ENCODE results near the gene CST11.
"Not testable (repeated sequence)": the region's sequence is repeated elsewhere in the genome, so short reads cannot be mapped to it uniquely, and the experiment has no call there.

Gene CST11

DNA sequence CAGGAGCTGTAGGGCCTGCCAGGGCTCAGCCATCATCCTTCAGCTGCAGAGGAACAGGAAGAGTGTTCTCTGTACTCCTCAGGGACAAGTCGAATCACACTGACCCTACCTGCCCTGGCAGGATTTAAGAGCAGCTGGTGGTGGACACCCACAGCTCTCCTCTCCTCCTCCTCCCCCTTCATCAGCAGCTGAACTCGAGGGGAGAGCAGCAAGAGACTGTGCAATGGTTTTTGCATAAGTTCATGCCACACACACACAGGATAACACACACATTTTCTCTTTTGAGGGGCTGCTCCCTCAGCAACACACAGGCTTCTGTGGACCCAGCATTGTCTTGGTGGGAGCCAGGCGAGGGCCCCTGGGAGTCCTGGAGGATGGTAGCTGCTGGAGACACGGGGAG is at the start of gene CST11:
TSS of gene CST11 (minus strand) at position 101 of the 400 bp plus-strand sequence. CDS start at position 36, 65 bp downstream.
- DNase-seq (ENCODE audit: insufficient read length, low spot score): no peak
- FAIRE-seq: no peak

DNA sequence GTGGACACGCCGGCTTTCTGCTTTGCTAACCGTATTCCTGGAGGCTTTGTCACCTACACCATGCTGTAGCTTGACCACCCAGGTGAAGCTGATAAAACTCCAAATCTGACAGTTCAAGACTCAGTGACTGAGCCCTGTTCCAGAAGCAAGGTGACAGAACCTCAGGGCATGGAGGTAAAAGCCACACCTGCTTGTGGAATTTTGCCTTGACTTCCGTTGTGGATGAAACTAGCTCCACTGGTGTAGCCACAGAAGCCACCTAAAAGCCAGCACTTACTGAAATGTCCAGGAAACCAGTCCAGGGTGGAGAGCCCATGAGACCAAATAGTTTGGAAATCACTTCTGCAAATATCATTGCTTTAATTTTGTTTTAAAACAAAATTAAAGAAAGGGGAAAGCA is 49.2 kb upstream of the CST11 start:
- no peak for DNase-seq (ENCODE audit: insufficient read length, low spot score)
- FAIRE-seq: no peak

DNA sequence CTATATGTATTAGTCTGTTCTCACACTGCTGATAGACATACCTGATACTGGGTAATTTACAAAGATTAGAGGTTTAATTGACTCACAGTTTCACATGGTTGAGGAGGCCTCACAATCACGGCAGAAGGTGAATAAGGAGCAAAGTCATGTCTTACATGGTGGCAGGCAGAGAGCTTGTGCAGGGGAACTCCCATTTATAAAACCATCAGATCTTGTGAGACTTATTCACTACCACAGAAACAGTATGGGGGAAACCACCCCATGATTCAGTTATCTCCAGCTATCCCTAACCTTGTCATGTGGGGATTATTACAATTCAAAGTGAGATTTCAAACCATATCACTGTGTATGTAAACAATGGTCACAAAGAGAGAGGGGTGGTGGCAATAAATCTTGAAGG is 44.9 kb upstream of the CST11 start:
- no peak for FAIRE-seq
- DNase-seq (ENCODE audit: insufficient read length, low spot score): no peak

DNA sequence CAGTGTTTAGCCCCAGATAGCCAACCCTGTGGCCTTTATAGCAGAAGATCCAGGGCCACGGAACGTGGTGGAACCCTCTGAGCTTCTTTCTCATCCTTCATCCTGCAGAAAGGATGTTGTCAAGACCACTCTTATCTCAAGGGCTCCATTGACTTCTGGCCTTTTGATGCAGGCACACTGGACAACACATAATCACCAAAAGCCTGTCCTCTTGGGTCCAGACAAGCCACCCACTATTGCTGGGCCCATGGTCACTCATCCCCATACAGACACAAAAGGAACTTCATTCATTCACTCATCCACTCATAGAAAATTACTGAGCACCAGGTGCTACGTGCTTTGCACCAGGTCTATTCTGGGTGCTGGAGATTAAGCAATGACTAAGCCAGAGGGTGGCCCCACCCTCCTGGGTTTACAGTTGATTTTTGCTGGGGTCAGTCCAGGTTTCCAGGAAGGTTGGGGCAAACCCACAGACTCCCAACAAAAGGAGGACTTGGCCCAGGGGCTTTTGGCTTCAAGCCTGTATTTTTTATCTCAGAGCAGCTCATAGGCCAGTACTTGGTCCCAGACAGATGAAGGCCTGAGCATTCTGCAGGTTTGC is 40.6 kb upstream of the CST11 start:
- FAIRE-seq (no peak), DNase-seq (ENCODE audit: insufficient read length, low spot score) (no peak)

GRCh38 chr20:23492292-23492691 is 39.6 kb upstream of the CST11 start:
- FAIRE-seq: no peak
- no peak for DNase-seq (ENCODE audit: insufficient read length, low spot score)

GRCh38 chr20:23490817-23491216 is 38.1 kb upstream of the CST11 start, which contains the start of gene CST8:
TSS of gene CST8 (plus strand) at chr20:23491117. CDS start at chr20:23491668, 551 bp downstream.
- DNase-seq (ENCODE audit: insufficient read length, low spot score) (no peak), FAIRE-seq (no peak)

DNA sequence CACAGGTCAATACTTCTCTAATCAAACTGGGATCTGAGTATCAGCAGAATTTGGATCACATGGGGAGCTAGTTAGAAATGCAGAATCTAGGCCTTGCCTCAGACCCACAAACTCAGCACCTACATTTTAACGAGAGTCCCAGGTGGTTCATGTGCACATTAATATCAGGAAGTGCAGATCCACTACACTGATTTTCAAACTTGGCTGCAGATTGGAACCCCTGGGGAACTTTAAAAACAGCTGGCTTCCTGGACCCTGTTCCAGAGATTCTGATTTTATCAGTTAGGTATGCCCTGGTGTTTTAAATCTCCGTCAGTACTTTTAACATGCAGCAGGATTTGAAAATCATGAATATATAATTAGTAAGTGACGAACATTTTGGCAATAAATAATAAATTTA is 36.3 kb upstream of the CST11 start:
- DNase-seq (ENCODE audit: insufficient read length, low spot score) (no peak), FAIRE-seq (no peak)

GRCh38 chr20:23488470-23488869 is 35.8 kb upstream of the CST11 start:
- DNase-seq (ENCODE audit: insufficient read length, low spot score): no peak
- no peak for FAIRE-seq

- DNase-seq (ENCODE audit: insufficient read length, low spot score) (no peak), FAIRE-seq (no peak)
These were observed 31.4 kb upstream of the CST11 start for GRCh38 chr20:23484081-23484480.

GRCh38 chr20:23482138-23482537 is 29.5 kb upstream of the CST11 start:
- DNase-seq (ENCODE audit: insufficient read length, low spot score): no peak
- FAIRE-seq: no peak

DNA sequence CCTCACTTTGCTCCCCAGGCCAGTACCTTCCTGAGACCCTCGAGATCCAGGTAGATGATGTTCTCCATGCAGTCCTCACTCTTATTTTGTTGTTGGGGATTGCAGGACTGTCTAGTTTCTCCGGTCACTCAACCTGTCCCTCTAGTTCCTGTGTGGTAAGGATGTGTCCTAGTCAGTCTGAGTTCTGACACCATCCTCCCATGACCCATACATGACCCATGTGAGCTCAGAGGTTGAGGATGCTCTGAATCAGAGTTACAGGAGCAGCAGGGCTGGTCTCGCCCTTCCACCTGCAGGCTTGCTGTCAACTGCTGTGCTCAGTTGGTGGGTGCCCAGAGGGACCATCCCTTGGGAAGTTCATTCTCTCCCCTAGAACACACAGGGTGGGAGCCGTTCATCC is 26.4 kb upstream of the CST11 start:
- FAIRE-seq (no peak), DNase-seq (ENCODE audit: insufficient read length, low spot score) (no peak)

- no peak for FAIRE-seq
These were observed 24.5 kb upstream of the CST11 start for GRCh38 chr20:23477223-23477622.

DNA sequence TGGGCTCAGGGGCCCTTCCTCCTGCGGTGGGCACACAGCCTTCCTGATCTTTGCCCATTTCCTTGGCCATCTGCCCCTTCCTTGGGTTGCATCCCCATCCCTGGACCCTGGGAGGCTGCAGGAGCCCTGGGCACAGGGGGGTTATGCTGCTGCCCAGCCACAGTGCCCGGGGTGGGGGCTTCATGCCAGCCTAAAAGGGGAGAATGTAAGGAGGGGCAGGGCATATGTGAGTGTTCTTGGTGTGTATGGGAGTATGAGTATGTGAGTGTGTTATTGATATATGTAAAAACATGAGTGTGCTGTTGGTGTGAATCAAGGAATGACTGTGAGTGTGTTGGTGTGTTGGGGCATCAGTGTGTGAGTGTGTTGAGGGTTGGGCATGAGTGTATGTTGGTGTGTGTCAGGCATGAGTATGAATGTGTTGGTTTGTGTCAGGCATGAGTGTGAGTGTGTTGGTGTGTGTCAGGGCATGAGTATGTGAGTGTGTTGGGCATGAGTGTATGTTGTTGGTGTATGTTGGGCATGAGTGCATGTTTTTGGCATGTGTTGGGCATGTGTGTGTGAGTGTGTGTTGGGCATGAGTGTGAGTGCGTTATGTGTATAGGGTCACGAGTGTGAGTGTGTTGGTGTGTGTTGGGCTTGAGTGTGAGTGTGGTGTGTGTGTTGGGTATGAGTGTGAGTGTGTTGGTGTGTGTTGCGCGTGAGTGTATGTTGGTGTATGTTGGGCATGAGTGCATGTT is 23.5 kb upstream of the CST11 start:
- DNase-seq (ENCODE audit: insufficient read length, low spot score): no peak
- FAIRE-seq: no peak

More at GRCh38 chr20:23477223-23477622, 24.5 kb upstream of the CST11 start:
- DNase-seq (ENCODE audit: insufficient read length, low spot score): no peak

GRCh38 chr20:23475395-23475794 is 22.7 kb upstream of the CST11 start:
- no peak for FAIRE-seq
- DNase-seq (ENCODE audit: insufficient read length, low spot score): no peak

- not testable (repeated sequence) for FAIRE-seq; DNase-seq (ENCODE audit: insufficient read length, low spot score)
These were observed 20.6 kb upstream of the CST11 start for GRCh38 chr20:23473293-23473692.

GRCh38 chr20:23472306-23472705 is 19.6 kb upstream of the CST11 start:
- not testable (repeated sequence) for DNase-seq (ENCODE audit: insufficient read length, low spot score); FAIRE-seq

GRCh38 chr20:23466961-23467360 is 14.3 kb upstream of the CST11 start:
- not testable (repeated sequence) for FAIRE-seq; DNase-seq (ENCODE audit: insufficient read length, low spot score)

DNA sequence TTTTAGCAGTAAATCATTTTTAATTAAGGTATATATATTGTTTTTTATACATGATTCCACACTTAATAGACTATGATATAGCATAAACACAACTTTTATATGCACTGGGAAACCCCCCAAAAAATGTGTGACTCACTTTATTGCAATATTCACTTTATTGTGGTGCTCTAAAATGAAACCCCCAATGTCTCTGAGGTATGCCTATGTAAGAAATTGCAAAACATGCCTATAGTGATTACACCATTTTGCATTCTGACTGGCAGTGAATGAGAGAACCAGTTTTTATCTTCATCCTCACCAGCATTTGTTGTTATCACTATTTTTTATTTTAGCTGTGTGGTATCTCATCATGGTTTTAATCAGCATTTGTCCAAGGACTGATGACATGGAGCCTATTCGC is 8.5 kb upstream of the CST11 start:
- FAIRE-seq (no peak), DNase-seq (ENCODE audit: insufficient read length, low spot score) (no peak)

DNA sequence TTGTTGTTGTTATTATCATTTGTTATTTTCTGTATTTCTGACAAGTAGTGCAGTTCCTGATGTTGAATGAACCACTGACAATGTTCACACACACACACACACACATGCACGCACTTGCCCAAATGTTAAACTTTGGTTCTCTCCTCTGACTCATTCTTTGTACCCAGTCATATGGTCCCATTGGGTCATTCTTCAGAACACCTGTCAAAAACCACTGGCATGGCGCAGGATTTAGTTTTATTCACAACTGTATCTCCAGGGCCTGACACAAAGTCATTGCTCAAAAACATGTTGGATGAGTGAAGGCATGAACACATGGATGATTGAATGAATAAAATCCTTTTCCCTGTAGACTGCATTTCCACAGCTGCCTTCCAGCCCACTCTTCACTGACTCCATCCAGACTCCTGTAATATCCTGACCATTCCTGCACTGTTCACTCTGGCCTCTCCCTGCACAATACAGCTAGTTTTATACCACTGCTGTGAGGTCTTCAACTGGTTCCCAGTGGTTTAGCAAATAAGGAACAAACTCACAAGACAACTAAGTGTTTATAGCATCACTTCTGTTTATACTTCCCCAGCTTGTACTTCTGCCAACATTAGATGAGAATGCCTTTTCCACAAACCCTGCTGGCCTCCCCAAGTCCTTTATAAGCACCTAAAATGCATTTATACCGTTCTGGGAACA is 6.9 kb upstream of the CST11 start:
- DNase-seq (ENCODE audit: insufficient read length, low spot score): no peak
- no peak for FAIRE-seq

- no peak for DNase-seq (ENCODE audit: insufficient read length, low spot score)
- FAIRE-seq: no peak
These were observed 4.2 kb upstream of the CST11 start for GRCh38 chr20:23456873-23457272.

- DNase-seq (ENCODE audit: insufficient read length, low spot score): no peak
- no peak for FAIRE-seq
These were observed 3.7 kb upstream of the CST11 start for GRCh38 chr20:23456409-23456808.

- no peak for DNase-seq (ENCODE audit: insufficient read length, low spot score)
- no peak for FAIRE-seq
These were observed 3.0 kb upstream of the CST11 start for GRCh38 chr20:23455639-23456038.
